ENCODE data around the gene DLGAP1.
A peak's percentile ranks its signal among the peaks of the same experiment; 100 is the strongest.

The DLGAP1 gene

GRCh38 chr18:3449512-3450011 lies 1005.5 kb downstream of the DLGAP1 start:
- peak in 1 of 3 experiments; percentile 65 for DNase-seq (ENCODE audit: low read depth in 2 of 3, low spot score in 2 of 3)

DNA sequence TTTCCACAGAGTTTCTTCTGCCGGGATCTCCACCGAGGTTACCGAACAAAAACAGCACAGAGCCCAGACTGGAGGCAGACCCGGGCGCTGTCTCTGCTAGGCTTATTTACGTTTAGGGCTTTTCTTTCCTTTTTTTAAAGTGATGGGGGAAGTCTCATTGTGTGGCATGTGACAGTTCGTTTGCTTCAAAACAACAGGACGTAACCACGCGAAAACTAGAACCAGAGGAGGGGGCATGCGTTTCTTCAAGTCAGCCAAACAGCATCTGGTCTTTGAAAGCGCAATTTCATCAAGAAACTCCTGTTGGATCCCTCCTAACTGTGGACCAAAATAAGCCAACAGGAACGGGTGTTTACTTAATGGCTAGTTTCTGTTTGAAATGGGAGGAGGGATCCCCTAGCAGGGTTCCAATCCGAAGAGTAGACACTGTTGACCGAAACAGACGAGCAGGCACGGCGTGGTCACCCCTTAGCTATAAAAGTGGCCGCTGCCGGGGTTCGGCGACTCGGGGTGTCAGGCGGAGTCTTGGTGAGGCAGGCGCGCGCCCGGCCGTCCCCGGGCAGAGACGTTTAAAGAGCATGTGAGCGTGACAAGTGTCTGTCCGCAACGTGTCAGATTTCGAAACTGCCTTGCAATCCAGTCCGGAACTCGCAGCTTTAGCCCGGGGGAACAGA lies 1006.1 kb downstream of the DLGAP1 start:
- peak; percentile 16 to 73 (median 55) for DNase-seq (ENCODE audit: low read depth in 2 of 3, low spot score in 2 of 3)

DNA sequence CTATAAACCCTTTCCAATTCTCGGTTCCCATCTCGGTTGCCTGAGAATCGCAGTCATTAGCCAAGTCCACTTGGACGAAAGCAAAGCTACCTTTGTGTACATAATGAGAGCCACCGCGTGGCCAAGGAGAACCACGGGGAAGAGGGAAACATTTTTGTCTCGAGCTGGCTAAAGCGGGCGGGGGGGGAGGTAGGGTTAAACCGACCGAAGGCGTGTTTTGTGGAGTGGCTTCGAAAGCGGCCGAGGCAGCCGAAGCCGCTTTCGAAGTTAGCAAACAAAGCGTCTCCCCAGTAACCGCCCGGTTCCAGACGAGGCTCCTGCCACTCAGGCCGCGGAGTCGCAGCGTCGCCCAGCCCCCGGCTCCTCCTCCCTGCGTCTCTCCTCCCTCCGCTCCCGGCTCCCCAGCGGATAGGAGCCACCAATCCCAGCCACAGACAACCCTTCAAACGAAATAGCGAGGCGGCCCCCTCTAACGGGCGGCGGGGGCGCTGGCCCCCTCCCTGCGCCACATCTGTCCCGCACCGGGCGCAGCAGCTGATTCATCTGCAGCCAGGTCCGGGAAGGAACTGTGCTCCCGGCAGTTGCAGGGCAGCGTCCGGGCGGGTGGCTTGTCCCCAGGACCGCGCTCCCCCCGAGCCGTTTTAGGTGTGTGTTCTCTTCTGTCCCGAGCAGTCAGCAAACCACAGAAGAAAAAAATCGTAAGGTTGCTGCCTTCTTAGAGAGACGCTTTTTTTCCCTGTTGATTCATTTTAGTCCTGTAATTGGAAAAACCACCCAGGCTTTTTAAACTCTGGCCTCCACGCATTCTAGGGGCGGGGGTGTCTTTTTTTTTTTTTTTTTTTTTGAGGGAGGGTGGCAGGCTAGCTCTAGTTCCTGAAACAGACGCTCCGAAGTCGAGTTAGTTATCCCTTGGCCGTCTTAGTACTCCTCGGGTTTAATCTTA lies 1006.9 kb downstream of the DLGAP1 start:
- DNase-seq (ENCODE audit: low read depth in 2 of 3, low spot score in 2 of 3) = peak; percentile 65 to 83 (median 67)

GRCh38 chr18:3447068-3447894 lies 1007.8 kb downstream of the DLGAP1 start:
- peak in 1 of 3 experiments; percentile 10 for DNase-seq (ENCODE audit: low read depth in 2 of 3, low spot score in 2 of 3)
